HPDE6-E6E7 (cell line): Measurements from ENCODE around the gene MELTF.

Experiments
- DNase-seq: peaks from one replicate; pipeline ENCODE4 v3.0.0; 2011; ENCODE audit warnings: missing footprints; ENCODE audit errors: extremely low spot score

MELTF gene

GRCh38 chr3:197010556-197011351, 18.9 kb downstream of the MELTF start:
- no peak for DNase-seq

GRCh38 chr3:197009532-197010019, 20.0 kb downstream of the MELTF start:
- DNase-seq: no peak

GRCh38 chr3:197008436-197009209, 21.0 kb downstream of the MELTF start:
- DNase-seq: no peak

GRCh38 chr3:197007953-197008352, 21.7 kb downstream of the MELTF start:
- DNase-seq: no peak

- no peak for DNase-seq
Observed at GRCh38 chr3:197007296-197007940, 22.2 kb downstream of the MELTF start.

- DNase-seq: no peak
Observed at GRCh38 chr3:197006860-197007259, 22.8 kb downstream of the MELTF start.

- DNase-seq: no peak
Observed at GRCh38 chr3:197006446-197006845, 23.2 kb downstream of the MELTF start.

GRCh38 chr3:197003461-197004385, 25.9 kb downstream of the MELTF start:
- no peak for DNase-seq

GRCh38 chr3:197002701-197003454, 26.7 kb downstream of the MELTF start:
- DNase-seq: peak; percentile 92

GRCh38 chr3:197001972-197002700, 27.5 kb downstream of the MELTF start:
- DNase-seq: no peak

- DNase-seq: peak; percentile 49
Observed at GRCh38 chr3:197001106-197001971, 28.3 kb downstream of the MELTF start.

- DNase-seq: peak; percentile 38
Observed at GRCh38 chr3:197000211-197000610, 29.4 kb downstream of the MELTF start.

GRCh38 chr3:196998966-196999760, 30.5 kb downstream of the MELTF start:
- no peak for DNase-seq

- DNase-seq: no peak
Observed at GRCh38 chr3:196997311-196997710, 32.3 kb downstream of the MELTF start.

- DNase-seq: no peak
Observed at GRCh38 chr3:196996454-196997265, 33.0 kb downstream of the MELTF start.

- DNase-seq: no peak
Observed at GRCh38 chr3:196995646-196996355, 33.8 kb downstream of the MELTF start.
